Left lung (tissue), 10 donors: ENCODE results near the gene RAB27A. TPM values are rescaled to one million over a fixed set of nuclear protein-coding genes. Genes with fewer than 3 reads are reported as not detected.

Source experiments
- ATAC-seq: fragments of 200-7000 bp; cut with Tn5 transposase; one replicate; pipeline ENCODE4 v1.9.1; 2020; ENCODE audit warnings: moderate library complexity
- DNase-seq, 4 donors: peaks; one replicate each; pipeline ENCODE4 v3.0.0-alpha.2; 2013 to 2020
- H3K27ac ChIP-seq, 2 donors: fragments of 200-600 bp; sonication (generic) in 1 of 2; one replicate each; pipeline versions ENCODE4 v1.5.0 to v1.8.0; 2020 to 2021
- H3K27me3 ChIP-seq, 2 donors: fragments of 200-600 bp; sonication (generic) in 1 of 2; one replicate each; pipeline versions ENCODE4 v1.5.0 to v1.8.0; 2020 to 2021
- H3K36me3 ChIP-seq, 2 donors: fragments of 200-600 bp; sonication (generic) in 1 of 2; one replicate each; pipeline versions ENCODE4 v1.5.0 to v1.8.0; 2020 to 2021
- H3K4me1 ChIP-seq, 2 donors: fragments of 200-600 bp; one replicate each; pipeline ENCODE4 v1.8.0; 2021
- H3K4me3 ChIP-seq, 2 donors: fragments of 200-600 bp; sonication (generic) in 1 of 2; one replicate each; pipeline versions ENCODE4 v1.5.0 to v1.8.0; 2020 to 2021; ENCODE audit warnings: mild to moderate bottlenecking in 1 of 2
- H3K9me3 ChIP-seq, 2 donors: fragments of 200-600 bp; sonication (generic) in 1 of 2; one replicate each; pipeline versions ENCODE4 v1.5.0 to v1.8.0; 2020 to 2021
- CTCF ChIP-seq, 2 donors: fragments of 200-600 bp; sonication (generic) in 1 of 2; IDR thresholded peaks; one replicate each; pipeline versions ENCODE4 v1.5.0 to v1.8.0; 2021; ENCODE audit warnings: antibody characterized with exemption in 2 of 2
- intact Hi-C, 2 donors: fragments of 100-400 bp; cut with DNase I; formaldehyde crosslinking; loops; one replicate each; pipeline versions ENCODE4 v1.11.2 to v1.14.2; 2022
- polyA plus RNA-seq, 6 donors: library from polyadenylated mRNA; unstranded; fragments of 120-200 nt; gene quantifications; one replicate each; pipeline ENCODE4 v1.2.1, GENCODE V29; 2013; ENCODE audit not compliant: insufficient read length in 6 of 6
- total RNA-seq, 2 donors: library from RNA; stranded (reverse); fragmentation: NEBNext Ultra II Directional; extraction: Animal tissue kit (Norgen Biotek cat#: 25700); gene quantifications; one replicate each; pipeline ENCODE4 v1.2.1, GENCODE V29; 2021
- donor health status: DM: no; HTN: yes; CAD: no.
- donor health status: DM: no; HTN: no; CAD: no.

RAB27A gene
- total and polyA plus RNA-seq, 8 donors = 29.6 to 85.7 (median 40.9) TPM

GRCh38 chr15:55202206-55202605 is 87.4 kb downstream of the RAB27A start:
- peak; percentile 21 for ATAC-seq

GRCh38 chr15:55198706-55199105 is 90.9 kb downstream of the RAB27A start:
- intact Hi-C loops = no loop called here
- peaks cover 0 to under 1% of the 10 kb centered on the region in 2 donors for H3K36me3 ChIP-seq
- TF ChIP-seq CTCF (IDR thresholded peaks at IDR 0.05) = no peak

More at GRCh38 chr15:55202206-55202605, 87.4 kb downstream of the RAB27A start:
- DNase-seq = no peak
- H3K4me1 ChIP-seq = peaks cover 0 to 9% of the 10 kb centered on the region in 2 donors
- H3K36me3 ChIP-seq = peaks cover 0 to 34% of the 10 kb centered on the region in 2 donors
- intact Hi-C loops = no loop called here
- H3K27me3 ChIP-seq = no peaks in the 10 kb centered on the region
- H3K27ac ChIP-seq = no peak overlapping the region
- H3K9me3 ChIP-seq = no peaks in the 10 kb centered on the region
- no peak overlapping the region for H3K4me3 ChIP-seq
- no peak for TF ChIP-seq CTCF (IDR thresholded peaks at IDR 0.05)

GRCh38 chr15:55197719-55198118 is 91.9 kb downstream of the RAB27A start:
- Histone ChIP-seq H3K36me3 (no peaks in the 10 kb centered on the region), H3K4me1 (peaks cover 17 to 41% of the 10 kb centered on the region in 2 donors), H3K9me3 (no peaks in the 10 kb centered on the region), H3K27ac (peak overlapping the region; percentile 76 to 97), H3K4me3 (peak overlapping the region; percentile 86 to 92), H3K27me3 (no peaks in the 10 kb centered on the region)
- no peak for DNase-seq
- intact Hi-C loops = no loop called here
- TF ChIP-seq CTCF (IDR thresholded peaks at IDR 0.05) = no peak
- ATAC-seq = no peak

More at GRCh38 chr15:55198706-55199105, 90.9 kb downstream of the RAB27A start:
- no peak for DNase-seq
- no peak overlapping the region for H3K27ac ChIP-seq
- no peaks in the 10 kb centered on the region for H3K9me3 ChIP-seq
- peaks cover 17 to 31% of the 10 kb centered on the region in 2 donors for H3K4me1 ChIP-seq
- no peaks in the 10 kb centered on the region for H3K27me3 ChIP-seq
- ATAC-seq = no peak
- H3K4me3 ChIP-seq = no peak overlapping the region

- intact Hi-C loops = no loop called here
- no peak for DNase-seq
- H3K9me3 ChIP-seq = no peaks in the 10 kb centered on the region
- no peaks in the 10 kb centered on the region for H3K27me3 ChIP-seq
- peaks cover 0 to 3% of the 10 kb centered on the region in 2 donors for H3K36me3 ChIP-seq
- H3K27ac ChIP-seq = peak overlapping the region; percentile 76 to 97
- ATAC-seq = peak; percentile 1
- H3K4me3 ChIP-seq = peak overlapping the region; percentile 86 to 92
- H3K4me1 ChIP-seq = peaks cover 17 to 44% of the 10 kb centered on the region in 2 donors
- TF ChIP-seq CTCF (IDR thresholded peaks at IDR 0.05) = no peak
Observed at GRCh38 chr15:55197362-55197705, 92.3 kb downstream of the RAB27A start.

- Histone ChIP-seq H3K36me3 (peaks cover 0 to 10% of the 10 kb centered on the region in 2 donors), H3K27ac (peak within 1 kb of the TSS; percentile 76 to 97), H3K4me3 (peak within 1 kb of the TSS; percentile 86 to 92), H3K4me1 (peaks cover 17 to 44% of the 10 kb centered on the region in 2 donors), H3K27me3 (no peaks in the 10 kb centered on the region), H3K9me3 (no peaks in the 10 kb centered on the region)
- peak in 1 of 2 donors; percentile 32 for TF ChIP-seq CTCF (IDR thresholded peaks at IDR 0.05)
- ATAC-seq (peak; percentile 99), DNase-seq (peak; percentile 96 to 99 (median 98))
- intact Hi-C loops = no loop called here
Observed at GRCh38 chr15:55196458-55197361, 92.9 kb downstream of the RAB27A start, which contains the start of gene RSL24D1. RSL24D1 (minus strand) TSS chr15:55196941; CDS start chr15:55196890, 51 bp downstream.
